HEK293T (cell line): ENCODE results near the gene CALM1.

Source experiments
- ARNT ChIP-seq: fragments of 450-650 bp; IDR thresholded peaks from 2 replicates; pipeline ENCODE4 v1.6.1; 2017; ENCODE audit warnings: mild to moderate bottlenecking
- BHLHE40 ChIP-seq: fragments of 450-650 bp; IDR thresholded peaks from 2 replicates; pipeline ENCODE4 v1.6.1; 2016; ENCODE audit warnings: mild to moderate bottlenecking, moderate library complexity, borderline replicate concordance
- ELF4 ChIP-seq: fragments of 450-650 bp; IDR thresholded peaks from 2 replicates; pipeline ENCODE4 v1.6.1; 2017; ENCODE audit warnings: antibody characterized with exemption
- FOXA1 ChIP-seq: fragments of 450-650 bp; IDR thresholded peaks from 2 replicates; pipeline ENCODE4 v1.6.1; 2016; ENCODE audit warnings: mild to moderate bottlenecking
- FOXK2 ChIP-seq: fragments of 450-650 bp; IDR thresholded peaks from 2 replicates; pipeline ENCODE4 v1.6.1; 2016; ENCODE audit warnings: mild to moderate bottlenecking
- FOXM1 ChIP-seq: fragments of 450-650 bp; IDR thresholded peaks from 2 replicates; pipeline ENCODE4 v1.6.1; 2017; ENCODE audit warnings: mild to moderate bottlenecking, borderline replicate concordance
- HDGF ChIP-seq: fragments of 450-650 bp; IDR thresholded peaks from 2 replicates; pipeline ENCODE4 v1.6.1; 2017; ENCODE audit warnings: antibody characterized with exemption, borderline replicate concordance
- L3MBTL2 ChIP-seq: fragments of 450-650 bp; conservative IDR thresholded peaks from 2 replicates; pipeline ENCODE4 v1.6.1; 2016; ENCODE audit warnings: mild to moderate bottlenecking
- LEF1 ChIP-seq: fragments of 450-650 bp; IDR thresholded peaks from 2 replicates; pipeline ENCODE4 v1.6.1; 2017; ENCODE audit warnings: mild to moderate bottlenecking, borderline replicate concordance
- NFRKB ChIP-seq: fragments of 450-650 bp; IDR thresholded peaks from 2 replicates; pipeline ENCODE4 v1.6.1; 2016; ENCODE audit warnings: mild to moderate bottlenecking, moderate library complexity
- SP1 ChIP-seq: fragments of 450-650 bp; IDR thresholded peaks from 2 replicates; pipeline ENCODE4 v1.6.1; 2017
- SUZ12 ChIP-seq: fragments of 450-650 bp; IDR thresholded peaks from 2 replicates; pipeline ENCODE4 v1.6.1; 2016; ENCODE audit warnings: mild to moderate bottlenecking
- TARDBP ChIP-seq: fragments of 450-650 bp; IDR thresholded peaks from 2 replicates; pipeline ENCODE4 v1.6.1; 2016

GRCh38 chr14:90382491-90383125 lies 14.2 kb upstream of the CALM1 start:
- TF ChIP-seq FOXM1 (no peak), BHLHE40 (no peak), HDGF (no peak), LEF1 (no peak), FOXK2 (no peak), L3MBTL2 (no peak), FOXA1 (no peak), NFRKB (no peak), TARDBP (no peak), SP1 (no peak), SUZ12 (no peak), ARNT (no peak), ELF4 (no peak)
